ENCODE data around the gene COL4A3. TPM values are rescaled to one million over a fixed set of nuclear protein-coding genes. Genes with fewer than 3 reads are reported as not detected.

COL4A3 gene
- total RNA-seq, 1 donor from 2014 or later = 1.1 TPM

DNA sequence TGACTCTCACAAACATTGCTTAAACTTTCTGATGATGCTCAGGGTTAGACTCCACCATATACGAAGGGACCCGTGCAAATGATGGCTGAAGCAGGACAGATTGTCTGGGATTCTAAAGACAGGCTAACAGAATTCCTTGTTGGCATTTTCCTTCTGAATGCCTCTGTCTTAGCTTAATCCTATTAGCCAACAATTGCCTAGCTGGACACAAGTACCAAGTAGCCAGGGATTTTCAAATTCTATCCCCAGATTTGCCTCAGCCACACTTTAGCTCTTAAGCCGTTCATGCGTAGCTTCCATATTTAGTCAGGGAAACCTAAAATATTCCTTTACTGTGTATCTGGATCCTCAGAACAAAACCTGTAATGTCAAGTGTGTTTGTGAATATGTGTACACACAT lies 40.0 kb downstream of the COL4A3 start:
- no peak for DNase-seq (ENCODE audit: low read depth)
- H3K4me3 ChIP-seq (ENCODE audit: low read depth, low read length) = no peak overlapping the region
- TF ChIP-seq, protein P1, sequence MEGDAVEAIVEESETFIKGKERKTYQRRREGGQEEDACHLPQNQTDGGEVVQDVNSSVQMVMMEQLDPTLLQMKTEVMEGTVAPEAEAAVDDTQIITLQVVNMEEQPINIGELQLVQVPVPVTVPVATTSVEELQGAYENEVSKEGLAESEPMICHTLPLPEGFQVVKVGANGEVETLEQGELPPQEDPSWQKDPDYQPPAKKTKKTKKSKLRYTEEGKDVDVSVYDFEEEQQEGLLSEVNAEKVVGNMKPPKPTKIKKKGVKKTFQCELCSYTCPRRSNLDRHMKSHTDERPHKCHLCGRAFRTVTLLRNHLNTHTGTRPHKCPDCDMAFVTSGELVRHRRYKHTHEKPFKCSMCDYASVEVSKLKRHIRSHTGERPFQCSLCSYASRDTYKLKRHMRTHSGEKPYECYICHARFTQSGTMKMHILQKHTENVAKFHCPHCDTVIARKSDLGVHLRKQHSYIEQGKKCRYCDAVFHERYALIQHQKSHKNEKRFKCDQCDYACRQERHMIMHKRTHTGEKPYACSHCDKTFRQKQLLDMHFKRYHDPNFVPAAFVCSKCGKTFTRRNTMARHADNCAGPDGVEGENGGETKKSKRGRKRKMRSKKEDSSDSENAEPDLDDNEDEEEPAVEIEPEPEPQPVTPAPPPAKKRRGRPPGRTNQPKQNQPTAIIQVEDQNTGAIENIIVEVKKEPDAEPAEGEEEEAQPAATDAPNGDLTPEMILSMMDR (conservative IDR thresholded peaks at IDR 0.05; ENCODE audit: low read depth, low read length) = no peak

DNA sequence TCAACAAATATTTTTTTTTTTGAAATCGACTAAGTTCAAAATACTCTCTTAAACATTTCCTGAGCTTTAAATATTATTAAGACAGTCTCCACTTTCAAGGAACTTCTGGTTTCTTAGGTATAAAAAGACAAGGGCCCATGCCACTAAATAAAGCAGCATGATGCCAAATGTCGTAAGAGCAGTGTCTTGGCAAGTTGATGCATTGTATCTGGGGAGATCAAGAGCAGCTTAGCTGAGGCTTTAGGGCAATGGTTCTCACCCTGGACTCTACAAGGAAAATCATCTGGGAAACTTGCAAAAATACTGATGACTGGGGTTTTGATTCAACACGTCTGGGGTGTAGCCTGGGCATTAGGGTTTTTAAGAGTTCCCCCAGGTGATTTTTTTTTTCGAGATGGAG lies 41.3 kb downstream of the COL4A3 start:
- TF ChIP-seq, protein P1 (conservative IDR thresholded peaks at IDR 0.05; ENCODE audit: low read depth, low read length) = no peak
- no peak overlapping the region for H3K4me3 ChIP-seq (ENCODE audit: low read depth, low read length)
- no peak for DNase-seq (ENCODE audit: low read depth)

GRCh38 chr2:227206406-227206805 lies 42.0 kb downstream of the COL4A3 start:
- no peak for DNase-seq (ENCODE audit: low read depth)
- TF ChIP-seq, protein P1 (conservative IDR thresholded peaks at IDR 0.05; ENCODE audit: low read depth, low read length) = no peak
- no peak overlapping the region for H3K4me3 ChIP-seq (ENCODE audit: low read depth, low read length)

- no peak for DNase-seq (ENCODE audit: low read depth)
- H3K4me3 ChIP-seq (ENCODE audit: low read depth, low read length) = no peak overlapping the region
- TF ChIP-seq, protein P1 (conservative IDR thresholded peaks at IDR 0.05; ENCODE audit: low read depth, low read length) = no peak
These were observed 43.1 kb downstream of the COL4A3 start for GRCh38 chr2:227207573-227207972.

GRCh38 chr2:227214622-227215041 lies 50.2 kb downstream of the COL4A3 start:
- TF ChIP-seq, protein P1 (conservative IDR thresholded peaks at IDR 0.05; ENCODE audit: low read depth, low read length) = no peak
- DNase-seq (ENCODE audit: low read depth) = no peak
- H3K4me3 ChIP-seq (ENCODE audit: low read depth, low read length) = no peak overlapping the region

DNA sequence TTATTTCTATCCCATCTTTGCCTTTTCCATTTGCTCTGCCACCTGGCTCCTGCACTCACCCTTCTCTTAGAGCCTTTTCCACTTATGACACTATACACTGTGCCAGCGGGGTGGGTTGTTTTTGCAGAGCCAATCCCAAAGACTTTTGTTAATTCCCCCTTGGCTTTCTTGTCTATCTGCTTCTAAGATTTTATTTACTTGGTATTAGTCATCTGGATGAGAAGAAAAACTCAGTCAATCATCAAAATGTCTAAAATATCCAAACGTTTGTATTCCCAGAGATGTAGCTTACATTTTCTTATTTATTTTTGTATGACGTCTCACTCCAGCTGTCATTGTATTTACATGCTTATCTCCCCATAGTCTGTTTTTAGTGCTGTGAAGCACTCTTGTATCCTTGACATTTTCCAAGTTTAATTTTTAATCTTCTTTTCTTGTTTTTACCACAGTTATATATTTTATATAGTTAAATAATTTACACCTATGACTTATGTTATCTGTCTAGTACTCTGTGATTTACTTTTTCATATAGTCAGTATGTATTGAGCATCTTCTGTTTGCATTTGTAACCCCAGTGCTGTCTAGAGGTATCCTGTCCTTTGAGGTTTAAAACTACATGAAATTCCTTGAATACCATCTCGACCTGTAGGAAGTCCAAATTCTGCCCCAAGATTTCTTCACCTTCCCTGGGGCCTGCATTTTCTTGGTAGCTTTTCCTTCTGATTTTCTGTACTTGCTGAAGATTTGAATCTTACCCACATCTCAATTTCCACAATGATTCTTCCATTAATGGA lies 55.1 kb downstream of the COL4A3 start:
- H3K4me3 ChIP-seq (ENCODE audit: low read depth, low read length) = no peak overlapping the region
- TF ChIP-seq, protein P1 (conservative IDR thresholded peaks at IDR 0.05; ENCODE audit: low read depth, low read length) = no peak
- DNase-seq (ENCODE audit: low read depth) = no peak

DNA sequence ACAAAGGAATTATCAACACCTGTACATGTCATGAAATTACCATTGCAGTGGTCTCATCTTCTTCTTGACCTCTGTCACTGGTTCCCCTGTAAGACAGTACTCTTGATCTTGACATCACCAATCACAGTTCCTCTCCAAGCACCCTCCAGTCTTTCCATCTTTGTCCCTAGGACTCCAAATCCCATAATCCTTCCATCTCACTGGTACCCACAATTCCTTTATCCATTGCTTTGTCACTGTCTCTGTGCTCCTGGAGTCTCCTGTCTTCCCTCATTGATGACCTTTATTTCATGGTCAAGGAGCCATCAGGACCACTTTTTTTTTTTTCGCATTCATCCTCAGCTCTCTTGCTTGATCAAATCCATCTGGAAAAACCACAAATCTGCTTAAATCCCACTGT lies 56.7 kb downstream of the COL4A3 start:
- TF ChIP-seq, protein P1 (conservative IDR thresholded peaks at IDR 0.05; ENCODE audit: low read depth, low read length) = no peak

More for the DNA sequence above, 56.7 kb downstream of the COL4A3 start:
- no peak for DNase-seq (ENCODE audit: low read depth)
- no peak overlapping the region for H3K4me3 ChIP-seq (ENCODE audit: low read depth, low read length)

All from epithelial cell of proximal tubule (primary cell).